ENCODE measurements around the gene PRICKLE2. TPM values are rescaled to one million over a fixed set of nuclear protein-coding genes. Genes with fewer than 3 reads are reported as not detected.

Gene PRICKLE2
- polyA plus RNA-seq, 3 donors: not detected

- Histone ChIP-seq H3K36me3 (replicated peaks in 1 of 2; ENCODE audit: control insufficient read depth in 1 of 2, insufficient read depth in 2 of 2, low read length in 2 of 2) (no peaks in the 10 kb centered on the region), H3K4me2 (replicated peaks; ENCODE audit: extremely low read depth, low read length, poor library complexity, severe bottlenecking) (no peak overlapping the region), H3K27me3 (ENCODE audit: control insufficient read depth in 2 of 2, insufficient read depth in 2 of 2, low read length in 2 of 2) (no peaks in the 10 kb centered on the region), H3K79me2 (ENCODE audit: insufficient read depth, low read length) (no peaks in the 10 kb centered on the region), H2AFZ (ENCODE audit: insufficient read depth, low read depth, low read length, poor library complexity, severe bottlenecking) (no peak overlapping the region), H3K27ac (ENCODE audit: low read depth in 1 of 2, low read length in 2 of 2) (no peak overlapping the region), H3K4me1 (ENCODE audit: control insufficient read depth in 1 of 2, insufficient read depth in 2 of 2, low read length in 2 of 2) (no peaks in the 10 kb centered on the region), H4K20me1 (ENCODE audit: insufficient read depth, low read length) (no peaks in the 10 kb centered on the region), H3K4me3 (replicated peaks in 1 of 3; ENCODE audit: low read depth in 2 of 3, low read length in 3 of 3) (no peak overlapping the region), H3K9ac (ENCODE audit: insufficient read depth, low read length, poor library complexity, severe bottlenecking) (no peak overlapping the region), H3K9me3 (replicated peaks in 1 of 2; ENCODE audit: control insufficient read depth in 1 of 2, insufficient read depth in 1 of 2, low read length in 2 of 2) (no peaks in the 10 kb centered on the region)
- Mint-ChIP-seq H3K27ac (no peak overlapping the region), H3K4me1 (no peaks in the 10 kb centered on the region), H3K36me3 (no peaks in the 10 kb centered on the region), H3K9me3 (peaks cover 0 to 3% (median 0%) of the 10 kb centered on the region in 7 donors), H3K4me3 (no peak overlapping the region), H3K27me3 (ENCODE audit: low read depth in 3 of 3) (peaks cover 0 to 7% (median 4%) of the 10 kb centered on the region in 3 donors)
- 90% methylated on average over 6 of the region's 8 CpGs for WGBS (ENCODE audit: insufficient coverage)
- intact Hi-C loops (cut with micrococcal nuclease): no loop called here
- DNase-seq: no peak
- no peak for TF ChIP-seq CTCF (IDR thresholded peaks at IDR 0.05)
Measured at GRCh38 chr3:64160000-64160695, 65.1 kb downstream of the PRICKLE2 start.

DNA sequence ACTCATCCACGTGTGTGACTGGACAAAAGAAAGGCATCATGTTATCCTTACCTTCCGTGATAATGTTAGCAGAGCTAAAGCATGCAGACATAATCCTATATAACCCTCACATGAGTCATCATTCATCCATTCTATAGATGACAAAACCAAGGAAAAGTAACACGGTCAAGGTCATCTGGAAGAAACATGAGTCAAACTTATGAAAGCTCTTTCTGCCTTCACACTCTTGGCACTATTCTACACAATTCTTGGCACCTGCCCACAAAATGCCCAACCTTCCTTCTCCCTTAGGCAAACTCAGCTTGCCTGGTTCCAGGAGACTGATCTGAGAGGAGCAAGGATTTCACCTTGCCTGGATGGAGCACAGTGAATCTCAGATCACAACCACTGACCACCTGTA lies 66.9 kb downstream of the PRICKLE2 start:
- no peaks in the 10 kb centered on the region for H3K4me1 ChIP-seq (ENCODE audit: control insufficient read depth in 1 of 2, insufficient read depth in 2 of 2, low read length in 2 of 2)
- H3K27ac ChIP-seq (ENCODE audit: low read depth in 1 of 2, low read length in 2 of 2): no peak overlapping the region
- Mint-ChIP-seq H3K27me3 (ENCODE audit: low read depth in 3 of 3) (peaks cover 0 to 8% (median 4%) of the 10 kb centered on the region in 3 donors), H3K4me3 (no peak overlapping the region), H3K9me3 (peaks cover 0 to 11% (median 0%) of the 10 kb centered on the region in 7 donors), H3K36me3 (no peaks in the 10 kb centered on the region), H3K4me1 (no peaks in the 10 kb centered on the region), H3K27ac (no peak overlapping the region)
- 90% methylated on average over 3 of the region's 3 CpGs for WGBS (ENCODE audit: insufficient coverage)
- H3K9me3 ChIP-seq (replicated peaks in 1 of 2; ENCODE audit: control insufficient read depth in 1 of 2, insufficient read depth in 1 of 2, low read length in 2 of 2): no peaks in the 10 kb centered on the region
- no peak overlapping the region for H3K4me3 ChIP-seq (replicated peaks in 1 of 3; ENCODE audit: low read depth in 2 of 3, low read length in 3 of 3)
- H4K20me1 ChIP-seq (ENCODE audit: insufficient read depth, low read length): no peaks in the 10 kb centered on the region
- no peak for DNase-seq
- no peaks in the 10 kb centered on the region for H3K27me3 ChIP-seq (ENCODE audit: control insufficient read depth in 2 of 2, insufficient read depth in 2 of 2, low read length in 2 of 2)
- H3K79me2 ChIP-seq (ENCODE audit: insufficient read depth, low read length): no peaks in the 10 kb centered on the region
- intact Hi-C loops (cut with micrococcal nuclease): no loop called here
- H3K4me2 ChIP-seq (replicated peaks; ENCODE audit: extremely low read depth, low read length, poor library complexity, severe bottlenecking): no peak overlapping the region
- no peak for TF ChIP-seq CTCF (IDR thresholded peaks at IDR 0.05)
- H3K9ac ChIP-seq (ENCODE audit: insufficient read depth, low read length, poor library complexity, severe bottlenecking): no peak overlapping the region
- H2AFZ ChIP-seq (ENCODE audit: insufficient read depth, low read depth, low read length, poor library complexity, severe bottlenecking): no peak overlapping the region
- H3K36me3 ChIP-seq (replicated peaks in 1 of 2; ENCODE audit: control insufficient read depth in 1 of 2, insufficient read depth in 2 of 2, low read length in 2 of 2): no peaks in the 10 kb centered on the region

Measured in CD14-positive monocyte (primary cell).